ENCODE results near the gene WBP1. TPM values are rescaled to one million over a fixed set of nuclear protein-coding genes. Genes with fewer than 3 reads are reported as not detected.
A peak's percentile ranks its signal among the peaks of the same experiment; 100 is the strongest.

The WBP1 gene
- total RNA-seq, 1 donor from 2014 or later, result 38.2 TPM

DNA sequence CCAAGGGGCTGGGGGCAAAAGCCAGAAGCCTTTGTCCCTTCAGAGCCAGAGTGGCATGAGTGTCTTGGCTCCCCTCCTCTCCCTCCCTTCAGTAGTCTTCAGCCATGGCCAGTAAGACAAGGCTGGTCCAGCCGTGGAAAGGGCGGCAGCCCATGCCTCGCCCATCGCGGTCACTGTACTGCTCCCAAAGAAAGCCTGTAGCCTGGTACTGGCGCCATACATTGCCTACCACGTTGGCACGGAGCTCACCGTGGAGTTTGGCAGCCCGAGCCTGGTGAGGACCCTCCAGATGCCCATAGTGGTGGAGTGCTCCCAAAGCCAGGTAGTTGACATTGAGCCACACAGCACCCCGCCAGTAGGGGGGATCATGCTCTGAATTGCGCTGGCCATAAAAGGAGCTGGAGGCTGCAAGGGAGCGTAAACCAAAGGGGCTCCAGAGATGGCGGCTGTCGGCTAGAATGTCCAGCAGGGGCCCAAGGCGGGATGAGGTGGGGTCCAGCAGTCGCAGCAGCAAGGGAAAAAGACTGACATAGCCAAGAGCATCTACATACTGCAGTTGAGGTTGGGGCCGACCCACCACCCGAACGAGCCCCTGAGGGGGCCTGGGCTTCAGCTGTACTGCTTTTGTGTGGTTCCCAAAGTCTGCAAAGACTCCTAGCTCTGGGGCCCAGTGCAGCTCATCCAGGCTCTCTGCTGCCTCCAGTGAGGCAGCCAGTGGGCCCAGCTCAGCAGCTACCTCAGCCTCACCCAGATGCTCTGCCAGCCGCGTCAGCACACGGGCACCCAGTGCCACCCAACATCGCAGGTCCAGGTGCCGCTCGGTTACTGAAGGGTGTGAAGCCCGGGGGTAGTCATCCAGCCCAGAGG, 3.2 kb downstream of the WBP1 start:
- Mint-ChIP-seq H3K4me3 (peak overlapping the region; percentile 15), H3K9me3 (no peaks in the 10 kb centered on the region), H3K36me3 (peaks cover 12% of the 10 kb centered on the region), H3K27me3 (ENCODE audit: insufficient read depth, low read depth) (peaks cover 15% of the 10 kb centered on the region), H3K4me1 (peaks cover 31% of the 10 kb centered on the region), H3K27ac (no peak overlapping the region)
- no peak overlapping the region for H3K9ac ChIP-seq
- TF ChIP-seq EZH2phosphoT487 (IDR thresholded peaks at IDR 0.05), result no peak
- no peak for TF ChIP-seq EZH2 (IDR thresholded peaks at IDR 0.05)
- TF ChIP-seq, protein P1, sequence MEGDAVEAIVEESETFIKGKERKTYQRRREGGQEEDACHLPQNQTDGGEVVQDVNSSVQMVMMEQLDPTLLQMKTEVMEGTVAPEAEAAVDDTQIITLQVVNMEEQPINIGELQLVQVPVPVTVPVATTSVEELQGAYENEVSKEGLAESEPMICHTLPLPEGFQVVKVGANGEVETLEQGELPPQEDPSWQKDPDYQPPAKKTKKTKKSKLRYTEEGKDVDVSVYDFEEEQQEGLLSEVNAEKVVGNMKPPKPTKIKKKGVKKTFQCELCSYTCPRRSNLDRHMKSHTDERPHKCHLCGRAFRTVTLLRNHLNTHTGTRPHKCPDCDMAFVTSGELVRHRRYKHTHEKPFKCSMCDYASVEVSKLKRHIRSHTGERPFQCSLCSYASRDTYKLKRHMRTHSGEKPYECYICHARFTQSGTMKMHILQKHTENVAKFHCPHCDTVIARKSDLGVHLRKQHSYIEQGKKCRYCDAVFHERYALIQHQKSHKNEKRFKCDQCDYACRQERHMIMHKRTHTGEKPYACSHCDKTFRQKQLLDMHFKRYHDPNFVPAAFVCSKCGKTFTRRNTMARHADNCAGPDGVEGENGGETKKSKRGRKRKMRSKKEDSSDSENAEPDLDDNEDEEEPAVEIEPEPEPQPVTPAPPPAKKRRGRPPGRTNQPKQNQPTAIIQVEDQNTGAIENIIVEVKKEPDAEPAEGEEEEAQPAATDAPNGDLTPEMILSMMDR (IDR thresholded peaks at IDR 0.05), result peak; percentile 16
- H3K27ac ChIP-seq, result no peak overlapping the region
- H3K4me2 ChIP-seq, result no peak overlapping the region
- no peaks in the 10 kb centered on the region for H3K36me3 ChIP-seq
- peaks cover 15% of the 10 kb centered on the region for H3K4me1 ChIP-seq
- no peak overlapping the region for H2AFZ ChIP-seq (replicated peaks)
- H3K79me2 ChIP-seq (ENCODE audit: low read depth), result peaks cover 32% of the 10 kb centered on the region
- DNase-seq (ENCODE audit: low spot score), result no peak
- no peaks in the 10 kb centered on the region for H3K27me3 ChIP-seq
- H4K20me1 ChIP-seq (ENCODE audit: low read depth), result no peaks in the 10 kb centered on the region
- no peak overlapping the region for H3K4me3 ChIP-seq
- no peaks in the 10 kb centered on the region for H3K9me3 ChIP-seq (ENCODE audit: low read depth)
- H3F3A ChIP-seq (ENCODE audit: low read depth), result peaks cover 37% of the 10 kb centered on the region

DNA sequence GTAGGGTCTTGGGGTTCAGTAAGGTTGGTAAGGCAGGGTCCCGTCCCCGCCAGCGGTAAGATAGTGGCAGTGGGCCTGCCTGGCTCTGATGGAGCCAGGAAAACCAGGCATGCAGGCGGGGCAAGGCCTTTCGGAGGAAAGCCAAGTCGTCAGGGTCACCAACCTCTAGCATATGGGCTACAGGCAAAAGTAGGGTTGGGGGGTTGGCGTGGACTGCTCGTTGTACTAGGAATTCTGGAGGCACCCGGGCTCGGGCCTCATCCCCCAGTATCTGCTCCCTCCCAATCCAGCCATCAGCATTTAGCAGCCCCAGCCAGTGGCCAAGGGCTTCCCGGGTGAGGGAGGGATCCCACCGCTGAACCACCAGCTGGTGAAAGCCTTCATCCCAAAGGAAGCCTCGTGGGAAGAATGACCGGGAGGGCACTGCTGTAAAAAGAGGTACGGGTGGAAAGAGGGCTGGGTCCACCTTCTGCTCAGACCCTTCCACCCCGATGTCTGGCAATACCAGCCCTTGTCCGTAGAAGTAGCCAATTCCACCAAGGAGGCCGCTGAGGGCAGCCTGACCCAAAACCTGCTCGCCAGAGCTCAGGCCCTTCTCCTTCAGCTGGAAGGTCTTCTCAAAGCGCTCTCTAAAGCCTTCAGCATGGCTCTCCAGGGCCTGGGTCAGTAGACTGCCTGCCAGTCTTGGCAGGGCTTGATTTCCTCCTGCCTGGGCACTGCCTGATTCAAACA, 4.0 kb downstream of the WBP1 start:
- no peak overlapping the region for H3K27ac ChIP-seq
- peaks cover 15% of the 10 kb centered on the region for H3K27me3 Mint-ChIP-seq (ENCODE audit: insufficient read depth, low read depth)
- H3K9ac ChIP-seq, result no peak overlapping the region
- H3K27me3 ChIP-seq, result no peaks in the 10 kb centered on the region
- peaks cover 28% of the 10 kb centered on the region for H3K79me2 ChIP-seq (ENCODE audit: low read depth)
- no peaks in the 10 kb centered on the region for H3K9me3 ChIP-seq (ENCODE audit: low read depth)
- no peaks in the 10 kb centered on the region for H4K20me1 ChIP-seq (ENCODE audit: low read depth)
- TF ChIP-seq, protein P1 (IDR thresholded peaks at IDR 0.05), result no peak
- no peak for TF ChIP-seq EZH2 (IDR thresholded peaks at IDR 0.05)
- TF ChIP-seq EZH2phosphoT487 (IDR thresholded peaks at IDR 0.05), result no peak
- peaks cover 9% of the 10 kb centered on the region for H3K4me1 ChIP-seq
- H3K4me2 ChIP-seq, result no peak overlapping the region
- no peak for DNase-seq (ENCODE audit: low spot score)
- H3K9me3 Mint-ChIP-seq, result no peaks in the 10 kb centered on the region
- H3K4me3 Mint-ChIP-seq, result peak overlapping the region; percentile 80
- H3K36me3 ChIP-seq, result no peaks in the 10 kb centered on the region
- peaks cover 23% of the 10 kb centered on the region for H3K4me1 Mint-ChIP-seq
- no peak overlapping the region for H3K27ac Mint-ChIP-seq
- peaks cover 12% of the 10 kb centered on the region for H3K36me3 Mint-ChIP-seq
- peaks cover 31% of the 10 kb centered on the region for H3F3A ChIP-seq (ENCODE audit: low read depth)
- H3K4me3 ChIP-seq, result no peak overlapping the region
- no peak overlapping the region for H2AFZ ChIP-seq (replicated peaks)

DNA sequence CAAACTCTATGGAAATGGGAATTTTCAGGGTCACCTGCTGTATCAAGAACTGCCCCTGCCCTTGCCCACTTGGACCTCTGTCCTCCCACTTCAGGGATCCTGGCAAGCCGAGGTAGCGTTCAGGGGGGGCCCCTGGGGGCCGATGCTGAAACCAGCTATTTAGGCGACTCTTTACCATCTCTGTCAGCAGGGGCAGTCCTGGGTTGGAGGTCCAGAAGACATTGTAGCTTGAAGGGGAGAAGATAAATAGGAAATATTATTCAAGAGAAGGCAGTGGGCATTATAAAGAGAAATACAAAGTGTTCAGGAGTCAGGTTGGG, 4.5 kb downstream of the WBP1 start:
- Histone ChIP-seq H3K4me2 (no peak overlapping the region), H3K79me2 (ENCODE audit: low read depth) (peaks cover 28% of the 10 kb centered on the region), H3F3A (ENCODE audit: low read depth) (peaks cover 30% of the 10 kb centered on the region), H3K9me3 (ENCODE audit: low read depth) (no peaks in the 10 kb centered on the region), H2AFZ (replicated peaks) (no peak overlapping the region), H3K9ac (no peak overlapping the region), H3K4me1 (peaks cover 9% of the 10 kb centered on the region), H3K27ac (no peak overlapping the region), H3K27me3 (no peaks in the 10 kb centered on the region), H3K4me3 (no peak overlapping the region), H4K20me1 (ENCODE audit: low read depth) (no peaks in the 10 kb centered on the region), H3K36me3 (no peaks in the 10 kb centered on the region)
- TF ChIP-seq EZH2 (IDR thresholded peaks at IDR 0.05), result no peak
- TF ChIP-seq EZH2phosphoT487 (IDR thresholded peaks at IDR 0.05), result no peak
- TF ChIP-seq, protein P1 (IDR thresholded peaks at IDR 0.05), result no peak
- no peaks in the 10 kb centered on the region for H3K9me3 Mint-ChIP-seq
- H3K4me1 Mint-ChIP-seq, result peaks cover 22% of the 10 kb centered on the region
- peaks cover 15% of the 10 kb centered on the region for H3K27me3 Mint-ChIP-seq (ENCODE audit: insufficient read depth, low read depth)
- H3K27ac Mint-ChIP-seq, result no peak overlapping the region
- no peak for DNase-seq (ENCODE audit: low spot score)
- peaks cover 12% of the 10 kb centered on the region for H3K36me3 Mint-ChIP-seq
- peak overlapping the region; percentile 80 for H3K4me3 Mint-ChIP-seq
